ENCODE data around the gene ZNF329. TPM values are rescaled to one million over a fixed set of nuclear protein-coding genes. Genes with fewer than 3 reads are reported as not detected.

ZNF329 gene
- total RNA-seq (10 to 100 TPM; 16.2 to 17.4 TPM), polyA plus RNA-seq (10 to 100 TPM in 1 of 3 donors, 1 to 10 TPM in 2; 5.9 to 11.9 (median 7.6) TPM), total RNA-seq (28.2 to 70.4 (median 46.2) reads per million in 6 experiments)

DNA sequence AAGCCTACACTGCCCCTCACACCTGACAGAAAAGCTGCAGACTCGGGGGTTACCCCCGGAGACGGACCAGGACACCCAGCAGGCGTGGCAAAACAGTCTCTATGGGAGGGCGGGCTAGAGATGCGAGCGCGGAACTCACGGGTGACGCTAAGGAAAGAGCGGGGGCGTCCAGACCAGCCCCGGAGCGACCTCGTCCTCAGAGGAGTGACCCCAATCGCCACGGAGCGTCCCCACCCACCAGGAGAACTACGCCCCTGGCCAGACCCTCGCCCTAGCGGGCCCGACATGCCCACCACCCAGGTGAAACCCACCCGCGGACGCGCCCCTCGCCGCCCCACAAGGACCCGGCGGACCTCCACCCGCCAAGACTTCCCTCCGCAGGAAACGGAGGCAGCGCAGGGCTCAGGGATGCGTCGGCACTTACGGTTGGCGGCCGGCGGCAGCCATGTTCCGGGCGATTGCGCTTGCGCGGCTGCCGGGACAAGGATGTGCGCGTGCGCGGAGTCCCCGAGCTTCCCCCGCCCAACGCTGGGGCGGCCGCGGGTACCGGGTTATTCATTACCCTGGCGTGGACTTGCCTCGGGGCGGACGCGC, at the start of gene ZNF329:
TSS of gene ZNF329 (minus strand) at position 462 of the 594 bp plus-strand sequence. CDS start 21,286 bp downstream, outside the sequence.
- peaks cover 4 to 18% (median 4%) of the 10 kb centered on the region in 3 donors for H3K36me3 Mint-ChIP-seq
- H3K4me3 Mint-ChIP-seq = peak within 1 kb of the TSS; percentile 84 to 96 (median 93)
- ATAC-seq (peak; percentile 65 to 66), DNase-seq (peak; percentile 82 to 95 (median 91))
- peaks cover 12 to 39% (median 31%) of the 10 kb centered on the region in 4 donors for H3K4me1 Mint-ChIP-seq
- H3K9me3 Mint-ChIP-seq = peaks cover 0 to 28% (median 7%) of the 10 kb centered on the region in 9 donors
- POLR2A ChIA-PET = interaction anchor here (0.6 to 2.0 kb wide), 11 partner anchors 9 to 433 kb away, joined by 3 to 10 read pairs (median 4); partner anchors contain the start of genes ZNF274 and ZNF606
- peak within 1 kb of the TSS; percentile 74 to 98 (median 94) for H3K27ac Mint-ChIP-seq
- no peaks in the 10 kb centered on the region for H3K27me3 Mint-ChIP-seq

DNA sequence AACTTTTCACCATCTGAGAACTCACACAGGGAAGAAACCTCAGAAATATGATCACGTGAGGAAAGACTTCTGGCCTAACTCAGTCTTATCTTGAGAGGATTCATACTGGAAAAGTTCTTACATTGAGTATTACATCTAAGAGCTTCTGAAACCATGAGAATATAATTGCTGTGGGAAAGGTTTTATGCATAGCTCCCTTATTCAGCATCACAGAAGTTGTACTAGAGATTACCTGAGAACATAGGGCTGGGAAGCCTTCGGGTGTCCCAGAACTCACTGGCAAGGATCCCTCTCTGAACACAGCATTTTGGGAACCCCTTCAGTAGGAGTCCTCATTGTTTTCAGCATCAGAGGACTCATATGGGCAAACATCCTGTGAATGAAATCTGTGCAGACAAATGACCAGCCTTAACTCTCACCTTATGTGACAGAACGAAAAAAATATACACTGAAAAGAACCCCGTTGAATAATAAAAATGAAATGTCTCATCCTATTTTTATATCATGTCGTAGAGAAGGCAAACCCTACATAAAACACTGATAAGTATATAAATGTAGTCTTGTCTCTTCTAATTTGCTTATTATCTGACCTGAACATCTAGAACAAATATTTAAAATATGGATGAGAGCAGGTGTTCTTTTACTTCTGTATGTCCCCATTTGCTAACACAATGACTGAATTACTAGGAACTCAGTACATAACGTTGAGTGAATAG, 46.5 kb upstream of the ZNF329 start:
- H3K9me3 Mint-ChIP-seq = peaks cover 0 to 99% (median 37%) of the 10 kb centered on the region in 9 donors
- POLR2A ChIA-PET = interaction anchor here (1.1 to 5.2 kb wide), 3 partner anchors 14 to 108 kb away, joined by 3 to 36 read pairs (median 3); partner anchors contain the start of genes ERVK3-1 and ZNF274
- DNase-seq (peak in 3 of 10 donors; percentile 28 to 42 (median 28)), ATAC-seq (no peak)
- H3K27ac Mint-ChIP-seq = peak overlapping the region in 1 of 10 donors; percentile 31
- no peaks in the 10 kb centered on the region for H3K27me3 Mint-ChIP-seq
- peaks cover 57 to 92% (median 89%) of the 10 kb centered on the region in 3 donors for H3K36me3 Mint-ChIP-seq
- peak overlapping the region in 2 of 10 donors; percentile 16 to 39 for H3K4me3 Mint-ChIP-seq
- peaks cover 0 to 4% (median 1%) of the 10 kb centered on the region in 4 donors for H3K4me1 Mint-ChIP-seq

DNA sequence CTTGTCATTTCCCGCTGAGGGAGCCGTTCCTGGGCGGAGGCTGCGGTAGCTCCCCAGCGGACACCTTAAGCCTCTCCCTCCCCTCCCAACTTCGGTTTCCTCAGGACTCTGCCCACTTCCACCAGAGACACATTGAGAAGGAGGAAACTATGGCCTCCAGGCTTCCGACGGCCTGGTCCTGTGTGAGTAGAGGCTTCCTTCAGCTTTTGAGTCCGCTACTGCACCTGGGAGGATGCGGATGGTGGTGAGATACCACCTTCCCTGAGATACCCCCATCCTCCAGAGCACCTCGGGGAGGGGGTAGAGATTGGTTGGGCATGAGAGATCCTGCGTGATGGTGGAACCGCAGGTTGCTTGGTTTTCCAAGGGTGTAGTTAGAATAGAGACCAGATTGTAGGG, 33.2 kb upstream of the ZNF329 start:
- peak in 1 of 2 donors; percentile 8 for ATAC-seq
- POLR2A ChIA-PET = interaction anchor here (0.6 to 2.9 kb wide), 38 partner anchors 8 to 993 kb away, joined by 3 to 36 read pairs (median 5); partner anchors contain the start of genes ERVK3-1, ZNF132, ZNF134 and ZNF135
- Mint-ChIP-seq H3K27ac (peak overlapping the region; percentile 96 to 100 (median 99)), H3K4me1 (peaks cover 11 to 31% (median 22%) of the 10 kb centered on the region in 4 donors), H3K36me3 (peaks cover 27 to 75% (median 60%) of the 10 kb centered on the region in 3 donors), H3K27me3 (no peaks in the 10 kb centered on the region), H3K4me3 (peak overlapping the region; percentile 87 to 98 (median 90)), H3K9me3 (peaks cover under 1 to 96% (median 24%) of the 10 kb centered on the region in 9 donors)
- no peak for DNase-seq

- DNase-seq (peak; percentile 85 to 96 (median 94)), ATAC-seq (peak; percentile 87 to 91)
- Mint-ChIP-seq H3K27me3 (no peaks in the 10 kb centered on the region), H3K27ac (peak within 1 kb of the TSS; percentile 96 to 100 (median 99)), H3K4me1 (peaks cover 11 to 31% (median 22%) of the 10 kb centered on the region in 4 donors), H3K4me3 (peak within 1 kb of the TSS; percentile 87 to 98 (median 90)), H3K9me3 (peaks cover 0 to 97% (median 22%) of the 10 kb centered on the region in 9 donors), H3K36me3 (peaks cover 25 to 74% (median 56%) of the 10 kb centered on the region in 3 donors)
- POLR2A ChIA-PET = interaction anchor here (0.5 to 2.9 kb wide), 46 partner anchors 8 to 992 kb away, joined by 3 to 36 read pairs (median 5); partner anchors contain the start of genes ERVK3-1, ZBTB45, ZNF132 and ZNF134
These were observed 32.6 kb upstream of the ZNF329 start, which contains the start of gene ZNF274 for GRCh38 chr19:58182989-58183816. TSS of gene ZNF274 (plus strand) at chr19:58183061. CDS start at chr19:58183966, 905 bp downstream.

DNA sequence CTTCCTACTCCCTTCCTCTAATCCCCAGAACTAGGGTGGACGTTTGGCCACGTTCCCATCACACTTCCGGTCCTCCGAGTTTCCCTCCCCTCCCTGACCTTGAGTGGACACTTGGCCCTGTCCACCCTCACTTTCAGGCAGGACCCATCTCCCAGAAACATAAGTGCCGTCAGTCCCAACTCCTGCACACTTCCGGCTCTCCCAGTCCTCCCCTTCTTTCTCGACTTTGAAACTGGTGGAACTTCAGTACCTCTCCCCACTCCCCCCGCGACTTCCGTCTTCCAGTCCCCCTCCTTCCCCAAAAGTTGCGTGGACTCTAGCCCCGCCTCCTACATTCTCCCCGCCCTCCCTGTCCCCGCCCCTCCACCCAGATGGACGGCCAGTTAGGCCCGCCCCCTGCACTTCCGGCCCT, 32.0 kb upstream of the ZNF329 start:
- Mint-ChIP-seq H3K36me3 (peaks cover 29 to 73% (median 54%) of the 10 kb centered on the region in 3 donors), H3K4me3 (peak overlapping the region; percentile 87 to 98 (median 90)), H3K27me3 (no peaks in the 10 kb centered on the region), H3K27ac (peak overlapping the region; percentile 96 to 100 (median 99)), H3K9me3 (peaks cover 0 to 97% (median 22%) of the 10 kb centered on the region in 9 donors), H3K4me1 (peaks cover 11 to 31% (median 22%) of the 10 kb centered on the region in 4 donors)
- POLR2A ChIA-PET = interaction anchor here (0.5 to 2.9 kb wide), 30 partner anchors 10 to 569 kb away, joined by 3 to 36 read pairs (median 5); partner anchors contain the start of genes ERVK3-1, ZBTB45, ZNF132 and ZNF134
- ATAC-seq = peak in 1 of 2 donors; percentile 71
- DNase-seq = peak in 6 of 10 donors; percentile 68 to 97 (median 83)

- ATAC-seq (no peak), DNase-seq (peak; percentile 22 to 84 (median 46))
- peaks cover 11 to 31% (median 22%) of the 10 kb centered on the region in 4 donors for H3K4me1 Mint-ChIP-seq
- no peaks in the 10 kb centered on the region for H3K27me3 Mint-ChIP-seq
- H3K36me3 Mint-ChIP-seq = peaks cover 33 to 73% (median 48%) of the 10 kb centered on the region in 3 donors
- peak overlapping the region; percentile 96 to 100 (median 99) for H3K27ac Mint-ChIP-seq
- peaks cover 0 to 97% (median 27%) of the 10 kb centered on the region in 9 donors for H3K9me3 Mint-ChIP-seq
- POLR2A ChIA-PET = interaction anchor here (0.9 to 2.9 kb wide), 9 partner anchors 96 to 473 kb away, joined by 3 to 27 read pairs (median 5); partner anchors contain the start of genes ERVK3-1, ZBTB45, ZNF154 and ZNF324B
- H3K4me3 Mint-ChIP-seq = peak overlapping the region; percentile 87 to 98 (median 90)
These were observed 31.4 kb upstream of the ZNF329 start for GRCh38 chr19:58181902-58182576.

DNA sequence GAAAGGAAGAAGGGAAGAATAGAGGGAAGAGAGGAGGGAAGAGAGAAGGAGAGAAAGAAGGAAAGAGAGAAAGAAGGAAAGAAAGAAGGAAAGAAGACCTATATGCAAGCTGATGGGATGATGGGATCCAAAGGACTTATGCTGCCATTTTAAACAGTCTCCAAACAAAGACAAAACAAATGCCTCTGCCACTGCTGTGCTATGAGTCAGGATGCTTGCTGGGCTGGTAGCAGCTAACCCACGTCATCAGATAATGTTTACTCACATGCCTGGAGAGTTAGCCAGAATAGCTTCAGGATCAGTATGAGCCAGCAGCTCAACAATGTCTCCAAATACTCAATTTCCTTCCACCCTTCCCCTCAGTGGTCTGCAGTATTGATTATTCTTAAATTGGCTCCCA, 20.3 kb upstream of the ZNF329 start:
- no peak for ATAC-seq
- Mint-ChIP-seq H3K4me1 (no peaks in the 10 kb centered on the region), H3K4me3 (no peak overlapping the region), H3K27ac (no peak overlapping the region), H3K36me3 (peaks cover 8 to 43% (median 28%) of the 10 kb centered on the region in 3 donors), H3K9me3 (peaks cover 0 to 91% (median 39%) of the 10 kb centered on the region in 9 donors), H3K27me3 (peaks cover 0 to 2% (median 0%) of the 10 kb centered on the region in 5 donors)
- no peak for DNase-seq
- POLR2A ChIA-PET = interaction anchor here (0.6 kb wide), 1 partner anchor 21 kb away, joined by 3 read pairs; no protein-coding TSS in a partner anchor

DNA sequence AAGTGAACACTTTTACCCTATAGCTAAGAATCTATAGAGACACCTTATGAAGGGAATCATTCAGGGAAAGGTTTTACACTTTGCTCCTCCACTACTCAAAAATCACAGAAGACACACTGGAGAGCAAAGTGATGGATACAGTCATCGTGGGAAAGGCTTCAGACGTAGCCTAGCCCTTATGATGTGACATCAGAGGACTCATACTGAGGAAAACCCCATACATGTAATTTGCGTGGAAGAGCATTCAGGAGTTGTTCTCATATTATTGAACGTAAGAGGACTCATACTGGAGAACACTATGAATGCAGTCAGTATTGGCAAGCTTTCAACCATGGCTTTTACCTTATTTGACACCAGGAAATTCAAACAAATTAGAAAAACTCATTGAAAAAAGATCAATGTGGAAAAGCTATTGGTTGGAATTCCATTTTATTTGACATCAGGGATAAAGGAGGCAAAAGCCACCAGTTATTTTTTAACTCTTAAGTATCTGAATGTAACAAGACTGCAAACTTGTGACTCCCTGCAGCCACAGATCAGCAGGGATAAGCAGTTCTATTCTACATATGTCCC, 16.2 kb upstream of the ZNF329 start:
- peaks cover 10 to 95% (median 42%) of the 10 kb centered on the region in 9 donors for H3K9me3 Mint-ChIP-seq
- H3K27ac Mint-ChIP-seq = no peak overlapping the region
- POLR2A ChIA-PET = interaction anchor here (1.3 kb wide), 1 partner anchor 16 kb away, joined by 3 read pairs; the partner anchor contains the start of gene ZNF329
- no peaks in the 10 kb centered on the region for H3K4me1 Mint-ChIP-seq
- peaks cover 7 to 45% (median 33%) of the 10 kb centered on the region in 3 donors for H3K36me3 Mint-ChIP-seq
- no peak for DNase-seq
- no peak for ATAC-seq
- no peak overlapping the region for H3K4me3 Mint-ChIP-seq
- peaks cover 0 to 7% (median 0%) of the 10 kb centered on the region in 5 donors for H3K27me3 Mint-ChIP-seq

DNA sequence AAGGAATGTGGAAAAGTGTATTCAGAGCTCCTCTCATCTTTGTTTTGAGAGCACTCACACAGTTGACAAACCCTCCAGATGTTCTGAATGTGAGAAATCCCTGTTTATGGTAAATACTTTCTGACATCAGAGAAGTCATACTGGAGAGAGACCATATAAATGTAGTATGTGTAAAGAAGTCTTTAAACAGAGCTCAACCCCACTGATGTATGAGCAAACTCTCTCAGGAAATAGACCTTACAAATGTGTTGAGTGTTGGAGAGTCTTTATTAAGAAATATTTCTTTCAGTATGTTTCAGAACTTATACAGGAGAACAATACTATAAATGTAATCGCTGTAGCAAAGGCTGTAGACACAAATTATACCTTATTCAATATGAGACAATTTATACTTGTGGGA, 15.7 kb upstream of the ZNF329 start:
- H3K36me3 Mint-ChIP-seq = peaks cover 7 to 46% (median 35%) of the 10 kb centered on the region in 3 donors
- peaks cover 0 to 8% (median 0%) of the 10 kb centered on the region in 5 donors for H3K27me3 Mint-ChIP-seq
- ATAC-seq = no peak
- H3K4me1 Mint-ChIP-seq = no peaks in the 10 kb centered on the region
- no peak for DNase-seq
- POLR2A ChIA-PET = interaction anchor here (1.3 kb wide), 1 partner anchor 15 kb away, joined by 3 read pairs; the partner anchor contains the start of gene ZNF329
- H3K27ac Mint-ChIP-seq = no peak overlapping the region
- H3K4me3 Mint-ChIP-seq = no peak overlapping the region
- H3K9me3 Mint-ChIP-seq = peaks cover 10 to 93% (median 45%) of the 10 kb centered on the region in 9 donors

DNA sequence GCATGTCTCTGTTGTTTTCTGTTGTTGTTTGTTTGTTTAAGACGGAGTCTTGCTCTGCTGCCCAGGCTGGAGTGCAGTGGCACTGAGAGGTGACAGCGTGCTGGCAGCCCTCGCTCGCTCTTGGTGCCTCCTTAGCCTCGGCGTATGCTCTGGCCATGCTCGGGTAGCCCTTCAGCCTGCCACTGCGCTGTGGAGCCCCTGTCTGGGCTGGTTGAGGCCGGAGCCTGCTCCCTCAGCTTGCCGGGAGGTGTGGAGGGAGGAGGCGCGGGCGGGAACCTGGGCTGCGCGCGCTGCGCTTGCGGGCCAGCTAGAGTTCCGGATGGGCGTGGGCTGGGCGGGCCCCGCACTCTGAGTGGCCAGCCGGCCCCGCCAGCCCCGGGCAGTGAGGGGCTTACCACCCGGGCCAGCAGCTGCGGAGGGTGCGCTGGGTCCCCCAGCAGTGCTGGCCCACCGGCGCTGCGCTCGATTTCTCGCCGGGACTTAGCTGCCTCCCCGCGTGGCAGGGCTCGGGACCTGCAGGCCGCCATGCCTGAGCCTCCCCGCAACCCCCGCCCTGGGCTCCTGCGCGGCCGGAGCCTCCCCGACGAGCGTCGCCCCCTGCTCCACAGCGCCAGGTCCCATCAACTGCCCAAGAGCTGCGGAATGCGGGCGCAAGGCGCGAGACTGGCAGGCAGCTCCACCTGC, 6.6 kb upstream of the ZNF329 start:
- POLR2A ChIA-PET = interaction anchor here (0.5 kb wide), 1 partner anchor 20 kb away, joined by 3 read pairs; no protein-coding TSS in a partner anchor
- Mint-ChIP-seq H3K36me3 (peaks cover 0 to 10% (median 6%) of the 10 kb centered on the region in 3 donors), H3K4me3 (peak overlapping the region in 1 of 10 donors; percentile 33), H3K4me1 (peaks cover 5 to 20% (median 16%) of the 10 kb centered on the region in 4 donors), H3K27me3 (peaks cover 0 to 3% (median 0%) of the 10 kb centered on the region in 5 donors), H3K27ac (no peak overlapping the region), H3K9me3 (peaks cover 0 to 22% (median 7%) of the 10 kb centered on the region in 9 donors)
- ATAC-seq (no peak), DNase-seq (no peak)
